ENCODE data around the gene CDC42EP5. TPM values are rescaled to one million over a fixed set of nuclear protein-coding genes. Genes with fewer than 3 reads are reported as not detected.
"Not testable (repeated sequence)": the region's sequence is repeated elsewhere in the genome, so short reads cannot be mapped to it uniquely, and the experiment has no call there.

CDC42EP5 gene
- total RNA-seq = under 1 TPM in 1 of 2 donors, not detected in 1; 0.30 TPM

- Mint-ChIP-seq H3K27me3 (ENCODE audit: low read depth) (peaks cover 55% of the 10 kb centered on the region), H3K9me3 (no peaks in the 10 kb centered on the region), H3K36me3 (ENCODE audit: insufficient read depth in 2 of 2) (no peaks in the 10 kb centered on the region), H3K4me1 (ENCODE audit: low read depth) (peaks cover 22% of the 10 kb centered on the region), H3K27ac (no peak within 1 kb of the TSS), H3K4me3 (peak within 1 kb of the TSS; percentile 1 to 2)
- no peak for DNase-seq
- ATAC-seq (replicated peaks in 1 of 2) = peak in 1 of 2 donors; percentile 15
Measured at GRCh38 chr19:54473071-54473891, at the start of gene CDC42EP5. Gene CDC42EP5 (minus strand): TSS chr19:54473296. CDS start chr19:54465547, 7,749 bp downstream.

- no peak for ATAC-seq (replicated peaks in 1 of 2)
- peaks cover 0 to 1% of the 10 kb centered on the region in 2 donors for H3K36me3 Mint-ChIP-seq (ENCODE audit: insufficient read depth in 2 of 2)
- peaks cover 0 to 4% of the 10 kb centered on the region in 2 donors for H3K9me3 Mint-ChIP-seq
- H3K4me1 Mint-ChIP-seq (ENCODE audit: low read depth) = peaks cover 76% of the 10 kb centered on the region
- peak overlapping the region; percentile 62 to 70 for H3K4me3 Mint-ChIP-seq
- peaks cover 13% of the 10 kb centered on the region for H3K27me3 Mint-ChIP-seq (ENCODE audit: low read depth)
- H3K27ac Mint-ChIP-seq = no peak overlapping the region
- no peak for DNase-seq
Measured at GRCh38 chr19:54521860-54522513, 48.9 kb upstream of the CDC42EP5 start.

GRCh38 chr19:54521022-54521859 is 48.1 kb upstream of the CDC42EP5 start:
- H3K9me3 Mint-ChIP-seq = peaks cover 0 to 4% of the 10 kb centered on the region in 2 donors
- peak overlapping the region; percentile 62 to 70 for H3K4me3 Mint-ChIP-seq
- peak overlapping the region; percentile 5 for H3K27ac Mint-ChIP-seq
- ATAC-seq (replicated peaks in 1 of 2) (peak; percentile 26 to 28), DNase-seq (no peak)
- H3K27me3 Mint-ChIP-seq (ENCODE audit: low read depth) = peaks cover 13% of the 10 kb centered on the region
- H3K4me1 Mint-ChIP-seq (ENCODE audit: low read depth) = peaks cover 71% of the 10 kb centered on the region
- H3K36me3 Mint-ChIP-seq (ENCODE audit: insufficient read depth in 2 of 2) = no peaks in the 10 kb centered on the region

GRCh38 chr19:54518844-54519243 is 45.7 kb upstream of the CDC42EP5 start:
- peaks cover 21% of the 10 kb centered on the region for H3K27me3 Mint-ChIP-seq (ENCODE audit: low read depth)
- H3K4me3 Mint-ChIP-seq = peak overlapping the region; percentile 46 to 84
- peaks cover 0 to 2% of the 10 kb centered on the region in 2 donors for H3K9me3 Mint-ChIP-seq
- no peaks in the 10 kb centered on the region for H3K36me3 Mint-ChIP-seq (ENCODE audit: insufficient read depth in 2 of 2)
- DNase-seq = peak; percentile 37 to 61
- H3K27ac Mint-ChIP-seq = no peak overlapping the region
- peaks cover 64% of the 10 kb centered on the region for H3K4me1 Mint-ChIP-seq (ENCODE audit: low read depth)
- ATAC-seq (replicated peaks in 1 of 2) = peak; percentile 84 to 87

GRCh38 chr19:54517483-54517882 is 44.4 kb upstream of the CDC42EP5 start:
- H3K4me3 Mint-ChIP-seq = no peak overlapping the region
- DNase-seq = peak; percentile 57 to 68
- H3K4me1 Mint-ChIP-seq (ENCODE audit: low read depth) = peaks cover 51% of the 10 kb centered on the region
- H3K36me3 Mint-ChIP-seq (ENCODE audit: insufficient read depth in 2 of 2) = no peaks in the 10 kb centered on the region
- ATAC-seq (replicated peaks in 1 of 2) = peak; percentile 26 to 27
- no peak overlapping the region for H3K27ac Mint-ChIP-seq
- peaks cover 20% of the 10 kb centered on the region for H3K27me3 Mint-ChIP-seq (ENCODE audit: low read depth)
- peaks cover 0 to 2% of the 10 kb centered on the region in 2 donors for H3K9me3 Mint-ChIP-seq

GRCh38 chr19:54515156-54515555 is 42.1 kb upstream of the CDC42EP5 start:
- H3K4me3 Mint-ChIP-seq = no peak overlapping the region
- ATAC-seq (replicated peaks in 1 of 2) (no peak), DNase-seq (no peak)
- H3K4me1 Mint-ChIP-seq (ENCODE audit: low read depth) = peaks cover 28% of the 10 kb centered on the region
- no peak overlapping the region for H3K27ac Mint-ChIP-seq
- H3K27me3 Mint-ChIP-seq (ENCODE audit: low read depth) = peaks cover 14% of the 10 kb centered on the region
- H3K9me3 Mint-ChIP-seq = peaks cover 0 to 2% of the 10 kb centered on the region in 2 donors
- no peaks in the 10 kb centered on the region for H3K36me3 Mint-ChIP-seq (ENCODE audit: insufficient read depth in 2 of 2)

GRCh38 chr19:54509200-54509940 is 36.3 kb upstream of the CDC42EP5 start:
- H3K27me3 Mint-ChIP-seq (ENCODE audit: low read depth); H3K9me3 Mint-ChIP-seq; H3K4me3 Mint-ChIP-seq; H3K36me3 Mint-ChIP-seq (ENCODE audit: insufficient read depth in 2 of 2); DNase-seq; H3K27ac Mint-ChIP-seq: not testable (repeated sequence)
- H3K4me1 Mint-ChIP-seq (ENCODE audit: low read depth) = peaks cover 23% of the 10 kb centered on the region
- peak; percentile 68 to 75 for ATAC-seq (replicated peaks in 1 of 2)

GRCh38 chr19:54508487-54508886 is 35.4 kb upstream of the CDC42EP5 start:
- not testable (repeated sequence) for H3K4me3 Mint-ChIP-seq; ATAC-seq (replicated peaks in 1 of 2); H3K27me3 Mint-ChIP-seq (ENCODE audit: low read depth); H3K27ac Mint-ChIP-seq; H3K9me3 Mint-ChIP-seq; DNase-seq; H3K36me3 Mint-ChIP-seq (ENCODE audit: insufficient read depth in 2 of 2)
- H3K4me1 Mint-ChIP-seq (ENCODE audit: low read depth) = peaks cover 23% of the 10 kb centered on the region

GRCh38 chr19:54507824-54508223 is 34.7 kb upstream of the CDC42EP5 start:
- Mint-ChIP-seq H3K27ac (no peak overlapping the region), H3K4me1 (ENCODE audit: low read depth) (peaks cover 24% of the 10 kb centered on the region), H3K9me3 (no peaks in the 10 kb centered on the region), H3K27me3 (ENCODE audit: low read depth) (no peaks in the 10 kb centered on the region), H3K36me3 (ENCODE audit: insufficient read depth in 2 of 2) (peaks cover 0 to 3% of the 10 kb centered on the region in 2 donors), H3K4me3 (no peak overlapping the region)
- DNase-seq (no peak), ATAC-seq (replicated peaks in 1 of 2) (no peak)

- DNase-seq; H3K27me3 Mint-ChIP-seq (ENCODE audit: low read depth); H3K9me3 Mint-ChIP-seq; ATAC-seq (replicated peaks in 1 of 2); H3K36me3 Mint-ChIP-seq (ENCODE audit: insufficient read depth in 2 of 2); H3K4me3 Mint-ChIP-seq; H3K27ac Mint-ChIP-seq: not testable (repeated sequence)
- H3K4me1 Mint-ChIP-seq (ENCODE audit: low read depth) = peaks cover 30% of the 10 kb centered on the region
Measured at GRCh38 chr19:54507038-54507717, 34.1 kb upstream of the CDC42EP5 start.

GRCh38 chr19:54506079-54506478 is 33.0 kb upstream of the CDC42EP5 start:
- Mint-ChIP-seq H3K9me3 (no peaks in the 10 kb centered on the region), H3K4me3 (no peak overlapping the region), H3K27ac (no peak overlapping the region), H3K27me3 (ENCODE audit: low read depth) (no peaks in the 10 kb centered on the region), H3K36me3 (ENCODE audit: insufficient read depth in 2 of 2) (peaks cover 0 to 3% of the 10 kb centered on the region in 2 donors), H3K4me1 (ENCODE audit: low read depth) (peaks cover 32% of the 10 kb centered on the region)
- ATAC-seq (replicated peaks in 1 of 2) (no peak), DNase-seq (no peak)

GRCh38 chr19:54505542-54505941 is 32.4 kb upstream of the CDC42EP5 start:
- H3K9me3 Mint-ChIP-seq; H3K4me3 Mint-ChIP-seq; H3K27me3 Mint-ChIP-seq (ENCODE audit: low read depth); DNase-seq; H3K36me3 Mint-ChIP-seq (ENCODE audit: insufficient read depth in 2 of 2); H3K27ac Mint-ChIP-seq; ATAC-seq (replicated peaks in 1 of 2): not testable (repeated sequence)
- peaks cover 32% of the 10 kb centered on the region for H3K4me1 Mint-ChIP-seq (ENCODE audit: low read depth)
